DND-41 (cell line): ENCODE data around the gene RNF207.

Source experiments
- ATAC-seq: fragments of 200-7000 bp; cut with Tn5 transposase; 3 replicates; pipeline ENCODE4 v1.9.1; 2021; ENCODE audit warnings: low read depth; ENCODE audit not compliant: insufficient read depth
- DNase-seq: peaks from one replicate; pipeline ENCODE4 v3.0.0-alpha.2; 2020
- H2AFZ ChIP-seq: 2 replicates; pipeline ENCODE4 v1.6.0; 2012; ENCODE audit warnings: low read depth, low read length
- H3K27ac ChIP-seq: 2 replicates; pipeline ENCODE4 v1.5.1; 2012; ENCODE audit warnings: low read length, inconsistent platforms
- H3K27me3 ChIP-seq: fragments of 200-600 bp; sonication (generic); 2 replicates; pipeline ENCODE4 v1.6.0; 2012; ENCODE audit warnings: low read length, mild to moderate bottlenecking, inconsistent platforms; ENCODE audit not compliant: insufficient read depth, poor library complexity
- H3K36me3 ChIP-seq: 2 replicates; pipeline ENCODE4 v1.5.1; 2012; ENCODE audit warnings: low read length, inconsistent platforms; ENCODE audit not compliant: insufficient read depth
- H3K4me1 ChIP-seq: 2 replicates; pipeline ENCODE4 v1.5.1; 2012; ENCODE audit warnings: mild to moderate bottlenecking, low read length; ENCODE audit not compliant: insufficient read depth
- H3K4me2 ChIP-seq: 2 replicates; pipeline ENCODE4 v1.6.0; 2012; ENCODE audit warnings: mild to moderate bottlenecking, moderate library complexity, low read length, inconsistent platforms; ENCODE audit not compliant: insufficient read depth
- H3K4me3 ChIP-seq, 2 experiments: fragments of 200-600 bp in 1 of 2; shearing (Covaris generic) in 1 of 2; 2 replicates each; pipeline ENCODE4 v1.5.1; 2012 to 2016; ENCODE audit warnings: inconsistent platforms in 2 of 2, low read length in 2 of 2, mild to moderate bottlenecking in 2 of 2, low read depth in 1 of 2, moderate library complexity in 1 of 2
- H3K79me2 ChIP-seq: 2 replicates; pipeline ENCODE4 v1.6.0; 2012; ENCODE audit warnings: low read length, inconsistent platforms; ENCODE audit not compliant: insufficient read depth
- H3K9ac ChIP-seq: 2 replicates; pipeline ENCODE4 v1.6.0; 2012; ENCODE audit warnings: low read depth, mild to moderate bottlenecking, inconsistent platforms, low read length, moderate library complexity
- H3K9me3 ChIP-seq: 2 replicates; pipeline ENCODE4 v1.5.1; 2012; ENCODE audit warnings: low read length, moderate library complexity, mild to moderate bottlenecking, inconsistent platforms; ENCODE audit not compliant: insufficient read depth, severe bottlenecking
- H4K20me1 ChIP-seq: 2 replicates; pipeline ENCODE4 v1.6.0; 2012; ENCODE audit warnings: low read length; ENCODE audit not compliant: insufficient read depth
- EZH2 ChIP-seq: IDR thresholded peaks from 3 replicates; pipeline ENCODE4 v1.6.1; 2012; ENCODE audit warnings: borderline replicate concordance, low read depth, mild to moderate bottlenecking, moderate library complexity, low read length, inconsistent platforms; ENCODE audit not compliant: severe bottlenecking
- TF ChIP-seq, protein P1 (sequence below): IDR thresholded peaks from 2 replicates; pipeline ENCODE4 v1.5.1; 2012; ENCODE audit warnings: borderline replicate concordance, low read length, moderate library complexity, mild to moderate bottlenecking; ENCODE audit not compliant: poor library complexity, severe bottlenecking; ENCODE audit errors: extremely low read depth

RNF207 gene

DNA sequence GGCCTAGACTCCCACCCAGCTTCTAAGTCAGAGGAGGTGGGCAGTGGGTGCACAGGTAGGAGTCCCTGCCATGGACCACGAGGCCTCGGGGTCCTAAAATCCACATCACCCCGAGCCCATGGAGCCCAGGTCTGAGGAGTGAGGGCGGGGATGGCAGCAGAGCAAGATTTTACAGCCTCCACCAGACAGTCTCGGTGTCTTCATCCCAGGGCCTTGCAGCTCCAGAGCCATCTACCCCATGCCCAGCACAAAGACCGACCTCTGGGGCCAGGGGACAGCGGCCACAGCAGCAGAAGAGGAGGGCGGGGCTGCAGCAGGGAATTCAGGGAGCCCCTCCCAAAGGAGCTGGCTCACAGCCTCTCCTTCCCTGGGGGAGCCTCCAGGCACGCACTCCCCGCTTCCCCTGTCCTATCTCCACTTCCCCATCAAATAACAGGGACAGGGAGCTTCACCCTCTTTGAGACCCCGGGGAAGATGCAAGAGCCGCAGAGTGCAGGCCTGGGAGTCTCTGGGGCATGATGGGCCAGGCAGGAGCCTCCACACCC lies 40.4 kb upstream of the RNF207 start:
- no peak for DNase-seq
- no peaks in the 10 kb centered on the region for H3K36me3 ChIP-seq
- H3K4me1 ChIP-seq, result no peaks in the 10 kb centered on the region
- H3K79me2 ChIP-seq, result no peaks in the 10 kb centered on the region
- H2AFZ ChIP-seq, result no peak overlapping the region
- TF ChIP-seq, protein P1, sequence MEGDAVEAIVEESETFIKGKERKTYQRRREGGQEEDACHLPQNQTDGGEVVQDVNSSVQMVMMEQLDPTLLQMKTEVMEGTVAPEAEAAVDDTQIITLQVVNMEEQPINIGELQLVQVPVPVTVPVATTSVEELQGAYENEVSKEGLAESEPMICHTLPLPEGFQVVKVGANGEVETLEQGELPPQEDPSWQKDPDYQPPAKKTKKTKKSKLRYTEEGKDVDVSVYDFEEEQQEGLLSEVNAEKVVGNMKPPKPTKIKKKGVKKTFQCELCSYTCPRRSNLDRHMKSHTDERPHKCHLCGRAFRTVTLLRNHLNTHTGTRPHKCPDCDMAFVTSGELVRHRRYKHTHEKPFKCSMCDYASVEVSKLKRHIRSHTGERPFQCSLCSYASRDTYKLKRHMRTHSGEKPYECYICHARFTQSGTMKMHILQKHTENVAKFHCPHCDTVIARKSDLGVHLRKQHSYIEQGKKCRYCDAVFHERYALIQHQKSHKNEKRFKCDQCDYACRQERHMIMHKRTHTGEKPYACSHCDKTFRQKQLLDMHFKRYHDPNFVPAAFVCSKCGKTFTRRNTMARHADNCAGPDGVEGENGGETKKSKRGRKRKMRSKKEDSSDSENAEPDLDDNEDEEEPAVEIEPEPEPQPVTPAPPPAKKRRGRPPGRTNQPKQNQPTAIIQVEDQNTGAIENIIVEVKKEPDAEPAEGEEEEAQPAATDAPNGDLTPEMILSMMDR, result no peak
- TF ChIP-seq EZH2, result no peak
- no peak for ATAC-seq
- no peak overlapping the region for H3K27ac ChIP-seq
- H3K27me3 ChIP-seq, result no peaks in the 10 kb centered on the region
- H3K9me3 ChIP-seq, result no peaks in the 10 kb centered on the region
- no peak overlapping the region for H3K4me3 ChIP-seq
- no peak overlapping the region for H3K4me2 ChIP-seq
- no peak overlapping the region for H3K9ac ChIP-seq
- peaks cover 34% of the 10 kb centered on the region for H4K20me1 ChIP-seq

DNA sequence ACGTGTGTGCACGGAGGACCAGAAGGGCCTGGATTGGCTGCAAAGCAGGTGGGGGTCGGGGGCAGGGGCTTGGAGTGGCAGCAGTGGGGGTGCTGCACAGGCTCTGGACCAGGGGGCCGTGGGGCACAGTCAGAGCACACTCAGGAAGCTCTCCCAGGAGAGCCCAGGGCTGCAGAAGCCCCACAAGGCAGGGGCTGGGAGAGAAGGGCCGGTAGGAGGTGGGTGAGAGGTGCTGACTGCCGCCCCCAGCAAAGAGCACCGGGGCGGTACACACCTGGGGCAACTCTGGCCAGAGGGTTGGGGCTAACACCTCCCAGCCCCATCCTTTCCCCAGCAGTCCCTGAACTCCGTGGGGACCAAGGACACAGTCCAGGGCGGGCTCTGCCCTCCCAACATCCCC lies 39.7 kb upstream of the RNF207 start:
- H3K27me3 ChIP-seq, result no peaks in the 10 kb centered on the region
- TF ChIP-seq, protein P1, result no peak
- TF ChIP-seq EZH2, result no peak

DNA sequence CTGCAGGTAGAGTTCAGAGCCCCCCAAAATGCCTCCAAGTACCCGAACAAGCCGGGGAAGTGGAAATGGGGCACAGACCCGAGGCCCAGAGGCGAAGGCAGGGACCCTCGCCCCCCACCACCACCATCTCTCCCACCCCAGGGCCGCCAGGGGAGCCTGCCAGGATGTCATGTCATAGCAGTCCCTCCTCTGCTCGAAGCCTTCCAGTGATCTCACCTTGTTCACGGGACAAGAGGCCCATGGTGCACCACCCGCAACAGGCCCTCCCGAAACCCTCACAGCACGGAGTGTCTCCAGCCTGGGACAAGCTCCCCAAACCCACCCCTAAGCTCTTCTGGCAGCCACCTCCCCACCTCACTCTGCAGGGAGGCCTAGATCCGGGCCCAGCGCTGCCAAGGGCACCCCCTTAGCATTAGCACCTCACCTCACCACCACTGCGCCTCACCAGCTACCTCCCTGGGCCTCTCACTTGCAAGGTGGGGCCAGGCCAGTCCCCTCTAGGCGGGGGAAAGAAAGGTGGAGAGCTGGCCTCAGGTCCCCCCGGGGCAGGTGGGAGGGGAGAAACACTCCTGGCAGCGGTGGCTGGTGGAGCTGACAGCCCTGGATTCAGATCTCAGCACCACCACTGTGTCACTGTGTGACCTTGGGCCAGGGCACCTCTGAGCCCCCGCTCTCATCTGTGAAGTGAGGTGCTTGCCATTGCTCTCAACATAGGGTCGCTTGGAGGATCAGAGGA lies 39.1 kb upstream of the RNF207 start:
- no peak overlapping the region for H3K4me2 ChIP-seq
- H3K4me1 ChIP-seq, result no peaks in the 10 kb centered on the region
- H3K27ac ChIP-seq, result no peak overlapping the region
- H4K20me1 ChIP-seq, result peaks cover 28% of the 10 kb centered on the region
- H3K9me3 ChIP-seq, result no peaks in the 10 kb centered on the region
- no peak for DNase-seq
- no peak overlapping the region for H3K4me3 ChIP-seq
- no peak for ATAC-seq
- H3K79me2 ChIP-seq, result no peaks in the 10 kb centered on the region
- no peak overlapping the region for H2AFZ ChIP-seq
- no peaks in the 10 kb centered on the region for H3K27me3 ChIP-seq
- H3K36me3 ChIP-seq, result no peaks in the 10 kb centered on the region
- no peak overlapping the region for H3K9ac ChIP-seq
- TF ChIP-seq EZH2, result no peak
- TF ChIP-seq, protein P1, result no peak

More for the DNA sequence above, 39.7 kb upstream of the RNF207 start:
- H3K79me2 ChIP-seq, result no peaks in the 10 kb centered on the region
- H3K4me1 ChIP-seq, result no peaks in the 10 kb centered on the region
- no peak overlapping the region for H3K4me2 ChIP-seq
- no peak overlapping the region for H3K4me3 ChIP-seq
- no peak overlapping the region for H2AFZ ChIP-seq
- peaks cover 28% of the 10 kb centered on the region for H4K20me1 ChIP-seq
- H3K9ac ChIP-seq, result no peak overlapping the region
- H3K27ac ChIP-seq, result no peak overlapping the region
- no peaks in the 10 kb centered on the region for H3K9me3 ChIP-seq
- ATAC-seq (no peak), DNase-seq (no peak)
- H3K36me3 ChIP-seq, result no peaks in the 10 kb centered on the region
